GM19099 (cell line): ENCODE measurements around the gene CSH1.
"Not testable (repeated sequence)": the region's sequence is repeated elsewhere in the genome, so short reads cannot be mapped to it uniquely, and the experiment has no call there.

Experiments
- POLR2A ChIP-seq: IDR thresholded peaks from 3 replicates; pipeline ENCODE4 v1.6.1; 2011; ENCODE audit warnings: low read depth; ENCODE audit not compliant: insufficient read length; ENCODE audit errors: extremely low read depth

Gene CSH1

GRCh38 chr17:63932721-63933120 is 36.3 kb upstream of the CSH1 start:
- TF ChIP-seq POLR2A: no peak

DNA sequence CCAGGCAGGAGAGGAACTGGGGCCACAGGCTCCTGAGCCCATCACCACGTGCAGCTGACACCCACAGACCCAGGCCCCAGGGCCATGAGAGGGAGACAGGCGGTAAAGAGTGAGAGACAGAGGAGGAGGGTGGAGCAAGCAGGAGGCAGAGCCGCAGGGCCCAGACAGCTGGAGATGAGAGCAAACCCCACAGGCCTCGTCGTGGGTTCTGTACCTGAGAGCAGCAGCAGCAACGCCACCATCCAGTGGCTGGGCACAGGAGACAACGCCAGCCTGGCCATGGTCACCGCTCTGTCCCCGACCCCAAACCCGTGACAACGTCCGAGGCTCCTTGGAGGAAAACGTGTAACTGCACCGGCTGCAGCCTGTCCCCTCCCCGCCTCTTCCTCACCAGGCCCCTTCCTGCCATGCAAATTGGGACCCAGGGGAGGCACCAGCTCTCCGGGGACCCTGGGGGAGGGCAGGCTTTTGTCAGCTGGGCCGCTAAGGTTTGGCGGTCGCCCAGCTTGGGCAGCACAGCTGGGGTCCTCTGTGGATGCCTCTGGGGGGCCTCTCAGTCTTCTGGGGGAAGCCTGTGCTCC is 35.7 kb upstream of the CSH1 start, which contains the start of gene CD79B:
TSS of gene CD79B (minus strand) at position 351 of the 581 bp plus-strand sequence. CDS start at position 281, 70 bp downstream.
- peak; percentile 94 for TF ChIP-seq POLR2A

DNA sequence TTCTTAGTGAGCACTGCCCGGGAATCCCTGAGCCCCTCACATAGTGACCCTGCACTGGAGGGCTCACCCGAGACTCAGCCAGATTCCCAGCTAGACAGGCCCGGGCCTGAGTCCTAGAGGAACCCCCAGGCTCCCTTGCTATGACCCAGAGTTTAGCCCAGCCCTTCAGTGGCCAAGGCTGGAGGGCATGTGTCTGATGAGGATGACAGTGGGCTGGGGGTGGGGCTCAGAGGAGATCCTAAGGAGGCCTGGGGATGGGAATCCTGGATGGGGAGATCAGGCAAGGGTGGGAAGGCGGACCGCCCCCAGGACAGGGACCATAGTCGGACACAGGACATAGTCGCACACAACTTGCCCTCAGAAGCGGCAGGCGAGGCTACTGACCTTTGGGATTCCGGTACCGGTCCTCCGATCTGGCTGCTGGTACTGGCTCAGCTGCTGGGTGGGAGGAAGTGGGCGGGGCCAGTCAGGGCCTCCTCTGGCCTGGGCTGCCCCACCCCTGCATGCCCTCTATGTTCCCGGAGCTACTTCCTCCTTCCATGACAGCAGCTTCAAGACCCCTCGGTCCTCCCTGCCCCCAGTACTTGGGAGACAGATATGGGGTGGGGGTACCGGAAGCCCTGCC is 34.7 kb upstream of the CSH1 start:
- TF ChIP-seq POLR2A: peak; percentile 24

DNA sequence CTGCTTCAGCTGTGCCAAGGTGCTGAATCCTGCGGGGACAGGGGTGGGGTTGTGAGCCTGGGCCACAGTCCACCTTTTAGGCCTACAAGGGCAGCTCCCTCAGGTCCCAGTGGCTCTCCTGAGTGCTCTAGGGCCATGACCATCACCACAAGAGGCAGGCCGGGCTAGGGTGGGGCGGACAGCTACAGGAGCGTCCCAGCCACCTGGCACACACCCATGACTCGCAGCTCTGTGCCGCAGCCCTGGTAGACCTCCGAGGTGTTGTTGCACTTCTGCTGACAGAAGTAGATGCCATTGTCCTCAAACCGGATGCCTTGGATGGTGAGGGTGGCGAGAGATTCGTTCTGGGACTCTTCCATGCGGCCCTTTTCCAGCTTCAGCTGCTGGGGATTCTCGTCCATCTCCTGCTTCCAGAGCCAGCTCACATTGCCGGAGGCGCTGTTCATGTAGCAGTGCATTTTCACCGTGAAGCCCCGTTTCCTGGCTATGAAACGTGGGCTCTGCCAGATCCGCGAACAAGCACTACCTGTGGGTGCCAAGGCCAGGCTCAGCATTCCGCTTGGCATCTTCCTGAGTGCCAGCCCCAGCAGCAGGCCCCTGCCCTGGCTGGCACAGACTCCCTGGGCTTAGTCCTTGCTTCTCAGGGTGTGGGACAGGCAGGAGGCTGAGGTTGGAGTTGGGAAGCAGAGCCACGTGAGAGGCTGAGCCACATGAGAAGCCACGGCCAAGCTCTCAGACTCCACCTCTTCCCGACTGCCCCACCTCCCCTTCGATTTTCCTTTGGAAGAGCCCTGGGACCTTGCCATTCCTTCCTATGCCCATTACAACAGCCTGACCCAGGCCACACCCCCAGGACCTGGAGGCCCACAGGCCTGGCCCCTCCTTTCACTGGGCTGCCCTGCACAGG is 33.7 kb upstream of the CSH1 start:
- TF ChIP-seq POLR2A: no peak

DNA sequence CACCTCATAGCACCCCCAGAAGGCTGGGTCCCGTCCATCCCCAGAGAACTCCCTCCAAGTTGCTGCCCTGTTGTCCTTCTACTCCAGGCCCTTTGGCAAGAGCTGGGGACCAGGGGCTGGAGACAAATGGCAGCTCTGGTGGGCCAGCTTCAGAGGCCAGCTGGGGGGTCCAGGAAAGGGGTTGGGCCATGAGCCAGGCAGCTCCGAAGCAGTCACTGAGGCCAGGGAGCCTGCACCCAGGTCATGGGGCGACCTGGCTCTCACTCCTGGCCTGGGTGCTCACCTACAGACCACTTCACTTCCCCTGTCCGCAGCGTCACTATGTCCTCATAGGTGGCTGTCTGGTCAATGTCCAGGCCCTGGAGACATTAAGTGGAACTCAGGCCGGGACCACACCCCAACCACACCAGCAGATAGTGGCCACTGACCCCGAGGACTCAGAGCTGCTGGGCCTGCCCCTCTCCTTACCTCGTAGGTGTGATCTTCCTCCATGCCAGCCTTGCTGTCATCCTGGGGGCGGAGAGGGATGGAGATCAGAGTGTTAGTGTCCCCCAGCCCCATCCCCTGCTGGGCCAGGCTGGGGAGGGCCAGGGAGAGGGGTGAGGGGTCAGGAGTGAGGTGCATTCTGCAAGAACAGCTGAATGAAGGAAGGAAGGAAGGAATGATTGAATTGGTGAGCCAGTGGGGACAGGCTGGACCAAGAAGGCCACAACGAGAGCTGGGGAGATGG is 32.8 kb upstream of the CSH1 start:
- no peak for TF ChIP-seq POLR2A

DNA sequence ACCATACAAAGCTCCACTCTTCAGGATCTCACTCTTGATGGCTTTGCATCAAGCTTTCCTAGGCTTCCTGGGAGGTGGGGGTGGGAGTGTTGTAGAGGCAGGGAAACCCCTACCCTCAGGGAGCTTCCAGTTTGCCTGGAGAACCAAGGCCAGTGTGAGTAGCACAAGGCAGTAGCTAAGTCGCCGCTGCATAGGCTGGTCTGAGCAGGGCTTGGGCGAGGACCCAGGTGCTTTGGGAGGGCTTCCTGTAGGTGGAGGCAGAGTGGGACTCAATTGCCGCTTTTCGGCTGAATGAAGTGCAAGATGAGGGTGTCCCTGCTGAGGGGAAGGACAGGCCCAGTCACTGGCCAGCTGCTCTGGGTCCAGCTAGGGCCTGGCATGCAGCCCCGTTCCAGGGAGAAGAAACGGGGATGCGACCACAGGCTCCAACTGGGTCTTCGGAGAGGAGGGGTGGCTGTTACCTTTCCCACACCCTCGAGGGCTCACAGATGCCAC is 31.8 kb upstream of the CSH1 start:
- TF ChIP-seq POLR2A: no peak

- TF ChIP-seq POLR2A: no peak
Measured at GRCh38 chr17:63927464-63928171, 31.2 kb upstream of the CSH1 start.

DNA sequence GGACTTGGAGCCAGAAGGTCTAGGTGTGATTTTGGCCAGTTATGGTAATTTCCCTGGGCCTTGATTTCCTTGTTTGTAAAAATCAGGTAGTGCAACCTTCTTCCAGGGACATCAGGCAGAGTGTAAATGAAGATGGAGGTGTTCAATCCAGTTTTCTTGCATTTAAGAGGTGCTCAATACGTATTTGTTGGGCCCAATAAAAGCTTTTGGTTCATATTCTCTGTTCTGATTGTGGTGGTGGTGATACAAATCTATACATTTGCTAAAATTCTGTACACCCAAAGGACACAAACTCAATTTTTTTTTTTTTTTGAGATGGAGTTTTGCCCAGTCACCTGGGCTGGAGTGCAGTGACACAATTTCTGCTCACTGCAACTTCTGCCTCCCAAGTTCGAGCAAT is 29.8 kb upstream of the CSH1 start:
- no peak for TF ChIP-seq POLR2A

DNA sequence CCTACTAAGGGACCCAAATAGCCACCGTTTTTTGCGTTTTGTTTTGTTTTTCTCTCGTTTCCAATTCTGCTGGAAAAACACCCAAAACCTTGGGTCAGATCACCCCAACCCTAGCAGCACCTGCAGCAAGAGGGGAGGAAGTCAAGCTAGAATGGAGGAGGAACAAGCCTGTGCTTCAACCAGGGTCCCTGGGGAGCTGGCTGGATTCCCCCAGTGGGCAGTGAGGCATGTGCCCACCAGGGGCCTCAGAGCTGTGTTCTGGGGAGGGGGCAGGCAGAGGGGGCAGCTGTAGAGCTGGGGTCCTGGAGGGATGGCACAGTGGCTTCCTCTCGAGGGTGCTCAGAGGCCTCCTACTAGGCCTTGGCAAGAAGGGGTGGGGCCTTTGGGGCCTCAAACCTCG is 29.2 kb upstream of the CSH1 start:
- TF ChIP-seq POLR2A: peak; percentile 27

DNA sequence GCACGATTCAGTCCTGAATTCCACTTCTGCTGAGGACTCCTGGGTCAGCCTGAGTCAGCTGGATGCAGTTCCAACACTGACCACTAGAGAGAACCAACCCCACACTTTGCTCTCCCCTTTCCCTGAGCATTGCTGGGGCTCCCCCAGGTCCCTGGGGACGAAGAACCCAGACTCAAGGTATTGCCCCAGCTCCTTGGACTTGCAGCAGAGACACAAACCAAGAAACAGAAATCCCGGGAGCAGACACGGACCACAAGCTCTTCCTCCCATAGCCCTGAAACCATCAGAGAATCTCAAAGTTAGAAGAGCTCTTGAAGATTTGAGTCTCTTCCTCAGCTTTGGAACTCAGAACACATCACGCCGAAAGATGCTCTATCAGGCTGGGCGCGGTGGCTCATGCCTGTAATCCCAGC is 22.9 kb upstream of the CSH1 start:
- TF ChIP-seq POLR2A: no peak

DNA sequence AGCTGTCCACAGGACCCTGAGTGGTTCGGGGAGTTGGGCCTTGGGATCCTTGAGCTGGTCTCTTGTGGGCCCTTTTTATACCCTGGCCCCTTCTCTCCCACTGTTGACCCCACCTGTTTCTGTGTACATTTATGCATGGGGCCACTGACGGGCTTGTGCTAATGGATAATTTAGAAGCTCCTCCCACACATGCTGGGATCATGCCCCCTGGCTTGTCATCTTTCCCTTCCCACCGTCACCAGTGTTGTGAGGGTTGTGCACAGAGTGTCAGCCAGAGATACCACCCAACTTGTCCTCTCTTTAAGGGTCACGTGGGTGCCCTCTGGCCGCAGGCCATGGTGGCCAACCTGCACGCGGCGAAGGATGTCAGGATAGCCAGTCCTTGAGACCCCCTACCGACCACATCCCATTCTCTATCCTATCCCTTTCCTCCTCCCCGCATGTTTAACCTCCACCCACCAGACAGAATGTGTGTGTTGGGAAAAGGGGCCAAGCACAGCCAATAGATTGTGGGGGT is 22.5 kb upstream of the CSH1 start, which contains the start of gene GH1:
TSS of gene GH1 (minus strand) at position 51 of the 517 bp plus-strand sequence. CDS start 63 bp downstream, outside the sequence.
- TF ChIP-seq POLR2A: not testable (repeated sequence)

GRCh38 chr17:63918305-63918704 is 21.9 kb upstream of the CSH1 start:
- TF ChIP-seq POLR2A: no peak

GRCh38 chr17:63917646-63918045 is 21.3 kb upstream of the CSH1 start:
- TF ChIP-seq POLR2A: no peak
